WTC11 (cell line): ENCODE measurements around the gene KCNH3. TPM values are rescaled to one million over a fixed set of nuclear protein-coding genes. Genes with fewer than 3 reads are reported as not detected.

Source experiments
- ATAC-seq: fragments of 200-7000 bp; cut with Tn5 transposase; 2 replicates; pipeline ENCODE4 v1.10.0; 2021; ENCODE audit warnings: mild to moderate bottlenecking, moderate library complexity
- CTCF ChIA-PET: fragments of 300-600 bp; sonication (Branson Sonifier 250); formaldehyde crosslinking; loops from one replicate; lab custom pipeline; 2021; ENCODE audit warnings: antibody characterized with exemption; lab: Charles Lee
- POLR2A ChIA-PET: fragments of 350-600 bp; sonication (Branson Sonifier 250); formaldehyde crosslinking; loops from one replicate; lab custom pipeline; 2021; ENCODE audit warnings: antibody characterized with exemption; lab: Charles Lee
- DNase-seq: peaks from one replicate; pipeline ENCODE4 v3.0.0; 2021; ENCODE audit warnings: low spot score
- H3K27ac Mint-ChIP-seq: 2 replicates; pipeline ENCODE4 v1.8.0; 2021; ENCODE audit warnings: mixed read lengths
- H3K27me3 Mint-ChIP-seq: 2 replicates; pipeline ENCODE4 v1.8.0; 2021; ENCODE audit warnings: low read depth, mild to moderate bottlenecking, moderate library complexity, mixed read lengths
- H3K36me3 Mint-ChIP-seq: 2 replicates; pipeline ENCODE4 v1.8.0; 2021; ENCODE audit warnings: mixed read lengths
- H3K4me1 Mint-ChIP-seq: 2 replicates; pipeline ENCODE4 v1.8.0; 2022; ENCODE audit warnings: mixed read lengths
- H3K4me3 Mint-ChIP-seq: 2 replicates; pipeline ENCODE4 v1.8.0; 2021; ENCODE audit warnings: mild to moderate bottlenecking, moderate library complexity, mixed read lengths
- H3K9me3 Mint-ChIP-seq: 2 replicates; pipeline ENCODE4 v1.8.0; 2021; ENCODE audit warnings: mixed read lengths
- ESRRA ChIP-seq: sonication (generic); formaldehyde crosslinking; IDR thresholded peaks from 2 replicates; pipeline ENCODE4 v1.8.1; 2022; ENCODE audit warnings: mild to moderate bottlenecking, missing genetic modification reagents, borderline replicate concordance
- FOXJ3 ChIP-seq: sonication (generic); formaldehyde crosslinking; IDR thresholded peaks from 2 replicates; pipeline ENCODE4 v1.9.0; 2021; ENCODE audit warnings: missing genetic modification reagents, mild to moderate bottlenecking, borderline replicate concordance
- FOXP1 ChIP-seq: sonication (generic); formaldehyde crosslinking; IDR thresholded peaks from 2 replicates; pipeline ENCODE4 v1.8.0; 2022; ENCODE audit warnings: missing genetic modification reagents, mild to moderate bottlenecking, moderate library complexity, borderline replicate concordance
- GTF2I ChIP-seq: fragments of 250-450 bp; sonication (Bioruptor Pico); conservative IDR thresholded peaks from 2 replicates; pipeline ENCODE4 v1.4.0; 2021; ENCODE audit warnings: mild to moderate bottlenecking
- NFYB ChIP-seq: sonication (generic); formaldehyde crosslinking; conservative IDR thresholded peaks from 2 replicates; pipeline ENCODE4 v1.8.0; 2022; ENCODE audit warnings: low read depth, missing genetic modification reagents
- NR3C1 ChIP-seq: sonication (generic); formaldehyde crosslinking; conservative IDR thresholded peaks from 2 replicates; pipeline ENCODE4 v1.8.1; 2023; ENCODE audit warnings: low read depth, mild to moderate bottlenecking, missing genetic modification reagents
- OVOL2 ChIP-seq: fragments of 250-450 bp; sonication (Bioruptor Pico); IDR thresholded peaks from 2 replicates; pipeline ENCODE4 v1.9.0; 2021; ENCODE audit warnings: mild to moderate bottlenecking, borderline replicate concordance
- ZNF219 ChIP-seq: sonication (generic); formaldehyde crosslinking; IDR thresholded peaks from 2 replicates; pipeline ENCODE4 v1.8.0; 2023; ENCODE audit warnings: missing genetic modification reagents, mild to moderate bottlenecking, borderline replicate concordance
- ZNF317 ChIP-seq: sonication (generic); formaldehyde crosslinking; IDR thresholded peaks from 2 replicates; pipeline ENCODE4 v1.8.1; 2023; ENCODE audit warnings: low read depth, mild to moderate bottlenecking, moderate library complexity, missing genetic modification reagents, borderline replicate concordance
- ZNF423 ChIP-seq: fragments of 250-450 bp; sonication (Bioruptor Pico); IDR thresholded peaks from 2 replicates; pipeline ENCODE4 v2.1.2; 2022; ENCODE audit warnings: mild to moderate bottlenecking, moderate library complexity
- ZNF671 ChIP-seq: fragments of 250-450 bp; sonication (Bioruptor Pico); IDR thresholded peaks from 2 replicates; pipeline ENCODE4 v1.8.0; 2021; ENCODE audit warnings: mild to moderate bottlenecking
- total RNA-seq: library from RNA; stranded (reverse); gene quantifications from 3 replicates; pipeline ENCODE4 v1.2.3, GENCODE V29; 2021
- TF ChIP-seq, protein P1 (sequence below): sonication (generic); formaldehyde crosslinking; IDR thresholded peaks from 2 replicates; pipeline ENCODE4 v1.8.0; 2022; ENCODE audit warnings: missing genetic modification reagents
- TF ChIP-seq, protein P2 (sequence below): sonication (generic); formaldehyde crosslinking; conservative IDR thresholded peaks from 2 replicates; pipeline ENCODE4 v1.8.1; 2022; ENCODE audit warnings: mild to moderate bottlenecking, missing genetic modification reagents
- TF ChIP-seq, protein P3 (sequence below): fragments of 250-450 bp; sonication (Bioruptor Pico); conservative IDR thresholded peaks from 2 replicates; pipeline ENCODE4 v1.9.0; 2021; ENCODE audit warnings: mild to moderate bottlenecking
- TF ChIP-seq, protein P4 (sequence below): fragments of 250-450 bp; sonication (Bioruptor Pico); IDR thresholded peaks from 2 replicates; pipeline ENCODE4 v1.9.0; 2021; ENCODE audit warnings: mild to moderate bottlenecking
- TF ChIP-seq, protein P5 (sequence below): sonication (generic); formaldehyde crosslinking; IDR thresholded peaks from 2 replicates; pipeline ENCODE4 v1.8.0; 2022; ENCODE audit warnings: mild to moderate bottlenecking, missing genetic modification reagents

Gene KCNH3
- total RNA-seq, 1 experiment from 2014 or later, result 0.44 TPM

DNA sequence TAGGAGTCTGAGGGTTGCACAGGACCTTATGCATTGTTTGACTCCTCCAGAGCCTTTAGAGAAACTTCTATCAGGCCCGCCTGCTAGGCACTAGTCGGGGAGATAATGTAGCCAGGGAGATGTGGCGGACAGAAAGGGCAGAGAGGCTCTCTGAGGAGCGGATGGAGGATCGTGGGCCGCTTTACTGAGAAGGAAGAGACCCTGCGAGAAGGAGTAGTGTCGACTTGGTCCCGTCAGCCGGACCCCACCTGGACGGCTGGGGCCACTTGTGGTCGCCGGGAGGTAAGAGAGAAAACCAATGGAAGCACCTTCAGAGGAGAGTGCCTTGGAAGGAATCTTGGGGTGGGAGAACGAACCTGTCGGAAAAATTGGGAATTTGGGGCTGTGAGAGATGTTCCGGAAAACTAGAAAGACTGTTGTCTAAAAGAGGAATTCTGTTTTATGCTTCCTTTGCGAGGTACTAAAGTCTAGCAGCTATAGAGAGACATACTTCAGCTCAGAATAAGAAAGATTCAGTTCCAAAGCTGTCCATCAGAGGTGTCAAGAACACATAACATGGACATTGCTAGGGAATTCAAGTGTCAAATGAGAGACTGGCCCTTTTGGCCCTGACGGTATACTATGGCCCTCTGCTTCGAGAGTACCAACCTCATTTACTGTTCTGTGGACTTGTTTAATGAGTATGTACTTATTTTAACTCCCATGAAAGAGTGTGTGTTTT lies 29.8 kb downstream of the KCNH3 start:
- DNase-seq, result no peak
- H3K27ac Mint-ChIP-seq, result peak overlapping the region; percentile 99
- CTCF ChIA-PET, result interaction anchor here (2.4 kb wide), 1 partner anchor 12 kb away, joined by 16 read pairs; no protein-coding TSS in a partner anchor
- TF ChIP-seq FOXJ3, result no peak
- TF ChIP-seq, all 79 proteins: peak for 0
- Mint-ChIP-seq H3K4me3 (peak overlapping the region; percentile 98), H3K27me3 (no peaks in the 10 kb centered on the region), H3K4me1 (peaks cover 12% of the 10 kb centered on the region), H3K9me3 (peaks cover 7% of the 10 kb centered on the region), H3K36me3 (peaks cover 19% of the 10 kb centered on the region)
- POLR2A ChIA-PET, result interaction anchor here (0.6 kb wide), 1 partner anchor 274 kb away, joined by 3 read pairs; no protein-coding TSS in a partner anchor
- ATAC-seq, result peak; percentile 29

DNA sequence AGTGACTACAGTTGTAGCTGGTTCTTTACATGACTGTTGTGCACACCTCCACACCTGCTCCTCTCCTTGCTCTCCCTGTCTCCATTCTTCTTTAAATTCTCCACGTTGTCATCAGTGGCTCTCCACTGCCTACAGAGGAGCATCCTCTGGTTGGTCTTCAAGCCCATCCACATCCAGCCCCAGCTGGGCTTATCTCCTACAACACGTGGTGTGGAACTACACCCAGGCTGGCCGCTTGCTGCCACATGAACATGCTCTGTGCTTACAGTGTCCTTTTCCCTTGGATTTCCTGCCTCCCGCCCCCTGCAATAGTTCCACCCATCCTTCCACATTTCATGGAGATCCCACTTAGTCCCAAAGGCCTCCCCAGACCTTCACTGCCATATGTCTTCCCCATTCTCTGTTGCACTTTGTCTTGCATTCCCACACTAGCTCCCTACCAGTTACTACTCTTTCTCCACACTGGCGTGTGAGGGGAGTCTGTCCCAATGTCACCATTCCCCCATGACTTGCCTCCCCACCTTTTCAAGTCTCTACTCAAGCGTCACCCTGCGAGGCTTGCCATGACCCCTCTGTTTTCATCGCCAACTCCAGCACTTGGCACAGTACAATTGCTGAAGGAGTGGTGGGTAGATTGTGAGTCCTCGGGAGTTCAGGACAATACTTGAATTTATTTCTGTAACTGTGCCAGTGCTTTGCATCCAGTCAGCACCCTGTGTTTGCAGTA lies 38.9 kb downstream of the KCNH3 start:
- Mint-ChIP-seq H3K27me3 (no peaks in the 10 kb centered on the region), H3K9me3 (no peaks in the 10 kb centered on the region), H3K27ac (peak overlapping the region; percentile 10; the same call in 1 of the 2 replicates), H3K4me1 (peaks cover 8% of the 10 kb centered on the region), H3K36me3 (peaks cover 15% of the 10 kb centered on the region; the same call in 1 of the 2 replicates), H3K4me3 (no peak overlapping the region)
- POLR2A ChIA-PET, result no interaction called here
- no peak for ATAC-seq
- no peak for TF ChIP-seq ZNF219 (CRISPR knock-in tag)
- TF ChIP-seq, protein P1, sequence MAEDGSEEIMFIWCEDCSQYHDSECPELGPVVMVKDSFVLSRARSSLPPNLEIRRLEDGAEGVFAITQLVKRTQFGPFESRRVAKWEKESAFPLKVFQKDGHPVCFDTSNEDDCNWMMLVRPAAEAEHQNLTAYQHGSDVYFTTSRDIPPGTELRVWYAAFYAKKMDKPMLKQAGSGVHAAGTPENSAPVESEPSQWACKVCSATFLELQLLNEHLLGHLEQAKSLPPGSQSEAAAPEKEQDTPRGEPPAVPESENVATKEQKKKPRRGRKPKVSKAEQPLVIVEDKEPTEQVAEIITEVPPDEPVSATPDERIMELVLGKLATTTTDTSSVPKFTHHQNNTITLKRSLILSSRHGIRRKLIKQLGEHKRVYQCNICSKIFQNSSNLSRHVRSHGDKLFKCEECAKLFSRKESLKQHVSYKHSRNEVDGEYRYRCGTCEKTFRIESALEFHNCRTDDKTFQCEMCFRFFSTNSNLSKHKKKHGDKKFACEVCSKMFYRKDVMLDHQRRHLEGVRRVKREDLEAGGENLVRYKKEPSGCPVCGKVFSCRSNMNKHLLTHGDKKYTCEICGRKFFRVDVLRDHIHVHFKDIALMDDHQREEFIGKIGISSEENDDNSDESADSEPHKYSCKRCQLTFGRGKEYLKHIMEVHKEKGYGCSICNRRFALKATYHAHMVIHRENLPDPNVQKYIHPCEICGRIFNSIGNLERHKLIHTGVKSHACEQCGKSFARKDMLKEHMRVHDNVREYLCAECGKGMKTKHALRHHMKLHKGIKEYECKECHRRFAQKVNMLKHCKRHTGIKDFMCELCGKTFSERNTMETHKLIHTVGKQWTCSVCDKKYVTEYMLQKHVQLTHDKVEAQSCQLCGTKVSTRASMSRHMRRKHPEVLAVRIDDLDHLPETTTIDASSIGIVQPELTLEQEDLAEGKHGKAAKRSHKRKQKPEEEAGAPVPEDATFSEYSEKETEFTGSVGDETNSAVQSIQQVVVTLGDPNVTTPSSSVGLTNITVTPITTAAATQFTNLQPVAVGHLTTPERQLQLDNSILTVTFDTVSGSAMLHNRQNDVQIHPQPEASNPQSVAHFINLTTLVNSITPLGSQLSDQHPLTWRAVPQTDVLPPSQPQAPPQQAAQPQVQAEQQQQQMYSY (CRISPR knock-in tag), result no peak
- TF ChIP-seq ESRRA (CRISPR knock-in tag), result no peak
- TF ChIP-seq OVOL2 (CRISPR knock-in tag), result no peak
- TF ChIP-seq NR3C1 (CRISPR knock-in tag), result no peak
- TF ChIP-seq, protein P2, sequence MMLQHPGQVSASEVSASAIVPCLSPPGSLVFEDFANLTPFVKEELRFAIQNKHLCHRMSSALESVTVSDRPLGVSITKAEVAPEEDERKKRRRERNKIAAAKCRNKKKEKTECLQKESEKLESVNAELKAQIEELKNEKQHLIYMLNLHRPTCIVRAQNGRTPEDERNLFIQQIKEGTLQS (CRISPR knock-in tag), result no peak
- DNase-seq, result no peak
- CTCF ChIA-PET, result interaction anchor here (1.9 to 5.9 kb wide), 2 partner anchors 26 to 230 kb away, joined by 5 to 99 read pairs; no protein-coding TSS in a partner anchor

DNA sequence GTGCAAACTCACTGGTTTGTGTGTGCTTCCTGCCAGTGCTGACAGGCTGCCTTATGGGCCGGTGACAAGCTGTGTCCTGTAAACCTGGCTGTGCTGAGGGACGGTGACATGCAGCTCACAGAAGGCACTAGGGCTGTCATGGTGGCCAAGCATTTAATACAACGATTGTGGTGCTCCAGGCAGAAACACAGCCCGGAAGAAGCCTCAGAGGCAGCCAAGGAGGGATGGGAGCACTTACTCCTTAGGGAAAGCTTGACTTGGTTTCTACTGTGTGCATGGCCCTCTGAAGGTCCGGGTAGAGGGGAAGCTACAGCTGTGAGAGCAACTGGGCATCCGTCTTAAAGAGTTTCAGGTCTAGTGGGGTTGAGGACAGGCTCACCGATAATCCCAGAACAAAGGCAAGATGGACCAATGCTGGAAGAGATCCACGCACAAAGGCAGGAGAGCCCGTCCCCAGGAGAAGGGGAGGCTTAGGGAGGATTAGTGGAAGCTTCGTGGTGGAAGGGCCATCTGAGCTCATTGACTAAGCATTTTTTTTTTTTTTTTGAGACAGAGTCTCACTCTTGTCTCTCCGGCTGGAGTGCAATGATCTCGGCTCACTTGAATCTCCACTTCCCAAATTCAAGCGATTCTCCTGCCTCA lies 39.8 kb downstream of the KCNH3 start:
- Mint-ChIP-seq H3K4me3 (no peak overlapping the region), H3K9me3 (no peaks in the 10 kb centered on the region), H3K36me3 (peaks cover 12% of the 10 kb centered on the region; the same call in 1 of the 2 replicates), H3K4me1 (peaks cover 8% of the 10 kb centered on the region), H3K27me3 (no peaks in the 10 kb centered on the region), H3K27ac (no peak overlapping the region)
- no peak for ATAC-seq
- no peak for DNase-seq
- POLR2A ChIA-PET, result no interaction called here
- CTCF ChIA-PET, result interaction anchor here (1.0 to 5.9 kb wide), 3 partner anchors 26 to 231 kb away, joined by 4 to 99 read pairs (median 5); no protein-coding TSS in a partner anchor
- TF ChIP-seq ZNF671 (CRISPR knock-in tag), result no peak
- no peak for TF ChIP-seq NFYB (CRISPR knock-in tag)
- TF ChIP-seq ZNF317 (CRISPR knock-in tag), result no peak
- no peak for TF ChIP-seq ZNF423
- TF ChIP-seq, protein P3, sequence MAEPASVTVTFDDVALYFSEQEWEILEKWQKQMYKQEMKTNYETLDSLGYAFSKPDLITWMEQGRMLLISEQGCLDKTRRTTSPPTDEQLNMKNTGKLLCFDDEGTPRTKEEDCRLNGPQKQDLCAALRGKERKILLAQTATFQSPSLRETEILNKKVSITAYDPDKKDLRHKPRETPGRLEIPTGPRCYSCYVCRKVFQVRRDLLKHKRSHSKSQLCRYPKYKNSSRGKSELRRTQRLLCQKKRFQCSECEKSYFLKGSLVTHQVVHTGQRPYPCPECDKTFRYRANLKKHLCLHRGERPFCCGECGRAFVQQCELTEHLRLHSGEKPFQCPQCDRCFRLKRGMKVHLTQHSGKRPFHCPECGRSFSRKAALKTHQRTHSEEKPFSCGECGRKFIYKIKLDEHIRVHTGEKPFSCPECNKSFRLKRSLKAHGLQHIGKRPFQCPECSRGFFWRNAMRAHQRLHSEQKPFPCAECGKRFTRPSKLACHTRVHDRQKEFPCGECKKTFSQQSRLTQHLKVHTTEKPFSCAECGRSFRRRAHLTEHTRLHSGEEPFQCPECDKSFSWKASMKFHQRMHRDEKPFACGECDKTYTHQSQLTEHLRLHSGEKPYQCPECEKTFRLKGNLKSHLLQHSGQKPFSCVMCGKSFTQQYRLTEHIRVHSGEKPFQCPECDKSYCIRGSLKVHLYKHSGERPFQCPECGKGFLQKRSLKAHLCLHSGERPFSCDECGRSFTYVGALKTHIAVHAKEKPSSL (CRISPR knock-in tag), result no peak
- TF ChIP-seq NR3C1 (CRISPR knock-in tag), result no peak
- TF ChIP-seq FOXP1, result no peak
- TF ChIP-seq, protein P4, sequence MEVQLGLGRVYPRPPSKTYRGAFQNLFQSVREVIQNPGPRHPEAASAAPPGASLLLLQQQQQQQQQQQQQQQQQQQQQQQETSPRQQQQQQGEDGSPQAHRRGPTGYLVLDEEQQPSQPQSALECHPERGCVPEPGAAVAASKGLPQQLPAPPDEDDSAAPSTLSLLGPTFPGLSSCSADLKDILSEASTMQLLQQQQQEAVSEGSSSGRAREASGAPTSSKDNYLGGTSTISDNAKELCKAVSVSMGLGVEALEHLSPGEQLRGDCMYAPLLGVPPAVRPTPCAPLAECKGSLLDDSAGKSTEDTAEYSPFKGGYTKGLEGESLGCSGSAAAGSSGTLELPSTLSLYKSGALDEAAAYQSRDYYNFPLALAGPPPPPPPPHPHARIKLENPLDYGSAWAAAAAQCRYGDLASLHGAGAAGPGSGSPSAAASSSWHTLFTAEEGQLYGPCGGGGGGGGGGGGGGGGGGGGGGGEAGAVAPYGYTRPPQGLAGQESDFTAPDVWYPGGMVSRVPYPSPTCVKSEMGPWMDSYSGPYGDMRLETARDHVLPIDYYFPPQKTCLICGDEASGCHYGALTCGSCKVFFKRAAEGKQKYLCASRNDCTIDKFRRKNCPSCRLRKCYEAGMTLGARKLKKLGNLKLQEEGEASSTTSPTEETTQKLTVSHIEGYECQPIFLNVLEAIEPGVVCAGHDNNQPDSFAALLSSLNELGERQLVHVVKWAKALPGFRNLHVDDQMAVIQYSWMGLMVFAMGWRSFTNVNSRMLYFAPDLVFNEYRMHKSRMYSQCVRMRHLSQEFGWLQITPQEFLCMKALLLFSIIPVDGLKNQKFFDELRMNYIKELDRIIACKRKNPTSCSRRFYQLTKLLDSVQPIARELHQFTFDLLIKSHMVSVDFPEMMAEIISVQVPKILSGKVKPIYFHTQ (CRISPR knock-in tag), result no peak
- TF ChIP-seq GTF2I (CRISPR knock-in tag), result no peak
- TF ChIP-seq, protein P5, sequence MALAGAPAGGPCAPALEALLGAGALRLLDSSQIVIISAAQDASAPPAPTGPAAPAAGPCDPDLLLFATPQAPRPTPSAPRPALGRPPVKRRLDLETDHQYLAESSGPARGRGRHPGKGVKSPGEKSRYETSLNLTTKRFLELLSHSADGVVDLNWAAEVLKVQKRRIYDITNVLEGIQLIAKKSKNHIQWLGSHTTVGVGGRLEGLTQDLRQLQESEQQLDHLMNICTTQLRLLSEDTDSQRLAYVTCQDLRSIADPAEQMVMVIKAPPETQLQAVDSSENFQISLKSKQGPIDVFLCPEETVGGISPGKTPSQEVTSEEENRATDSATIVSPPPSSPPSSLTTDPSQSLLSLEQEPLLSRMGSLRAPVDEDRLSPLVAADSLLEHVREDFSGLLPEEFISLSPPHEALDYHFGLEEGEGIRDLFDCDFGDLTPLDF, result no peak
